Measurements from ENCODE around the gene RDH11.
A peak's percentile ranks its signal among the peaks of the same experiment; 100 is the strongest.

The RDH11 gene

GRCh38 chr14:67738740-67739504 lies 43.4 kb upstream of the RDH11 start (continued):
- 0 out of 2 replicates have a peak, but pooled peaks have one; percentile 23 for TF ChIP-seq PRDM10 (tag by site-specific recombination; IDR thresholded peaks at IDR 0.05)
- no peak for TF ChIP-seq GLIS1 (tag by site-specific recombination; IDR thresholded peaks at IDR 0.05)
- no peak for TF ChIP-seq ZNF311 (tag by site-specific recombination; IDR thresholded peaks at IDR 0.05; ENCODE audit: borderline replicate concordance)
- no peak for TF ChIP-seq OVOL3 (tag by site-specific recombination; IDR thresholded peaks at IDR 0.05)
- no peak for TF ChIP-seq ZNF555 (tag by site-specific recombination; conservative IDR thresholded peaks at IDR 0.05)
- no peak for TF ChIP-seq ZNF148 (tag by site-specific recombination; IDR thresholded peaks at IDR 0.05; ENCODE audit: borderline replicate concordance)
- no peak for TF ChIP-seq ZNF791 (tag by site-specific recombination; IDR thresholded peaks at IDR 0.05)
- no peak for TF ChIP-seq ZSCAN30 (tag by site-specific recombination; IDR thresholded peaks at IDR 0.05)
- no peak for TF ChIP-seq ZNF391 (tag by site-specific recombination; IDR thresholded peaks at IDR 0.05; ENCODE audit: borderline replicate concordance, low read depth)
- no peak for TF ChIP-seq MYNN (tag by site-specific recombination; IDR thresholded peaks at IDR 0.05; ENCODE audit: borderline replicate concordance)
- TF ChIP-seq RBAK (tag by site-specific recombination; IDR thresholded peaks at IDR 0.05): no peak; the same call in 1 of the 2 replicates
- no peak for TF ChIP-seq ZNF514 (tag by site-specific recombination; IDR thresholded peaks at IDR 0.05)
- no peak for TF ChIP-seq ZNF211 (tag by site-specific recombination; IDR thresholded peaks at IDR 0.05; ENCODE audit: low read depth)
- TF ChIP-seq HOXA7 (CRISPR knock-in tag; IDR thresholded peaks at IDR 0.05; ENCODE audit: borderline replicate concordance): no peak
- TF ChIP-seq ZNF16 (tag by site-specific recombination; IDR thresholded peaks at IDR 0.05; ENCODE audit: low read depth): no peak
- peak; percentile 74 for TF ChIP-seq ZNF600 (tag by site-specific recombination; IDR thresholded peaks at IDR 0.05)
- no peak for TF ChIP-seq ZNF626 (tag by site-specific recombination; IDR thresholded peaks at IDR 0.05)
- no peak for TF ChIP-seq REPIN1 (tag by site-specific recombination; IDR thresholded peaks at IDR 0.05; ENCODE audit: low read depth)
- TF ChIP-seq ZEB2 (tag by site-specific recombination; IDR thresholded peaks at IDR 0.05): peak; percentile 63

GRCh38 chr14:67736771-67737170 lies 41.2 kb upstream of the RDH11 start:
- CTCF ChIA-PET: no interaction called here
- Histone ChIP-seq H3K4me3 (ENCODE audit: low read depth, low read length) (no peak overlapping the region), H3K27ac (ENCODE audit: extremely low read depth, low read depth, low read length) (no peak overlapping the region), H3K4me1 (ENCODE audit: control insufficient read depth, insufficient read depth, low read length) (no peaks in the 10 kb centered on the region), H3K9me3 (ENCODE audit: control insufficient read depth, insufficient read depth, low read depth, low read length) (no peaks in the 10 kb centered on the region), H3K36me3 (ENCODE audit: control insufficient read depth in 2 of 2, insufficient read depth in 1 of 2, low read length in 2 of 2) (no peaks in the 10 kb centered on the region)
- POLR2A ChIA-PET: no interaction called here
- TF ChIP-seq ZFP69B (tag by site-specific recombination; IDR thresholded peaks at IDR 0.05): no peak
- TF ChIP-seq GLI4 (tag by site-specific recombination; IDR thresholded peaks at IDR 0.05): no peak
- TF ChIP-seq ZNF184 (tag by site-specific recombination; IDR thresholded peaks at IDR 0.05): no peak

Measured in HEK293 (cell line).